NCI-H2171 treated with DMSO at 0.1 percent for 48 hours (cell line): ENCODE data around the gene SPAST.
"Not testable (repeated sequence)": the region's sequence is repeated elsewhere in the genome, so short reads cannot be mapped to it uniquely, and the experiment has no call there.

Experiments used
- DNase-seq: peaks from one replicate; lab custom pipeline; 2025; lab: John Stamatoyannopoulos, UW

Gene SPAST

DNA sequence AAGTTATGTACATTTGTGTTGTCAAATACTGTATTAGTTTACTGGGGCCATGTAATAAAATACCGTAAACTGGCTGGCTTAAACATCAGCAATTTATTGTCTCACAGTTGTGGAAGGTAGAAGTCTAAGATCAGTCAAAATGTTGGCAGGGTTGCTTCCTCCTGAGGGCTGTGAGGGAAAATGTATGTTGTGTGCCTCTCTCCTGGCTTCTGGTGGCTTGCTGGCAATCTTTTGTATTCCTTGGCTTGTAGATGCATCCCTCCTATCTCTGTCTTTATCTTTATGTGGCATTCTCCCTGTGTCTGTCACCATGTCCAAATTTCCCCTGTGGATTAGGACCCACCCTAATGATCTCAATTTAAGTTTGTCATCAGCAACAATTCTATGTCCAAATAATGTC, 65.3 kb downstream of the SPAST start:
- DNase-seq = no peak

DNA sequence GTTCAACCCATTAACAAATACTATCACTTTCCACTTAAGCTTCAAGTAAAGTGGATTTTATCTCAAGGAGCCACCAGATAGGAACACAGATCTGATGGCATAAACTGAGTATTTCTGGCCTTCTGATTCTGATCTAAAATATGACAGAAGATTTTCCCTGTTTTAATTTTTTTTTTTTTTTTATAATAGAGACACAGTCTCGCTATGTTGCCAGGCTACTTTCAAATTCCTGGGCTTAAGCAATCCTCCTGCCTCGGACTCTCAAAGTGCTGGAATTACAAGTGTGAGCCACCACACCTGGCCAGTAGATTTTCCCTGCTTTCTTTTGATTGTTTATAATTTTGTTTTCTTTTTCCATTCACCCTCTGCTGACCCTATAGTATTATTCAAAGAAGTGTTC, 65.7 kb downstream of the SPAST start:
- DNase-seq = no peak

- DNase-seq = peak; percentile 11
Measured at GRCh38 chr2:32135409-32135808, 72.1 kb downstream of the SPAST start.

DNA sequence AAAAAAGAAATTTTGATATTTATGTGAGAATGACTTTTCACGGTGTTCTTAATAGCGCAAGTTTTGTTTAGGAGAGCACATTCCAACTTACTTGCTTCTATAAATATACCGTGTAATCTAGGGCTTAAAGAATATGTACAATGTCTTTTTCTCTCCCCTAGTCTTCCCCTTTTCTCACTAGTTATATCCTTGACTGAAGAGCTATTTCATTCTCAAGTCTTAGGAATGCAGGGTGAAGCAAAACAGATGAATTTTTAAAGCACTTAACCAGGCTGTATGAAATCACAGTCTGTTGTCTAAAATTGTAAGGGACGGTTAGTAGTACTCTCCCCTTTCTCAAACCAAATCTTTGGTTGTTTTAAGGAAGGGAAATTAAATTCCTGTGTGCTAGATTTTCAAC, 72.7 kb downstream of the SPAST start:
- DNase-seq = no peak

GRCh38 chr2:32151544-32151943, 88.2 kb downstream of the SPAST start:
- DNase-seq = not testable (repeated sequence)

GRCh38 chr2:32159678-32160077, 96.3 kb downstream of the SPAST start:
- no peak for DNase-seq

DNA sequence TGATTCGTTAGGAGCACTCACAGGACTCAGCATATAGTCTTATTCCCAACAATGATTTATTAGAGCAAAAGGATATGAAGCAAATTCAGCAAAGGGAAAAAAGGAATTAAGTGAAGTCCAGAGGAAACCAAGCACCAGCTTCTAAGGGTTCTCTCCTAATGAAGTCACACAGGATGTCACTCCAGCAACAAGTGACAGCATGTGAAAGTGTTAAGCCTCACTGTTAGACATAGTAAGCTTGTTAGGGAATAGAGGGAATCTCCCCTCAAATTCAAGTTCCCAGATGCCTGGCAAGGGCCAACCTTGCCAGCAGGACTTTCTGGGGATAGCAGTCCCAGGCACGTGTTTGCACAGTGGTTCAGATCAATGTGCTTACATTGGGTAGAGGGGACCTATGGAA, 97.9 kb downstream of the SPAST start:
- no peak for DNase-seq

GRCh38 chr2:32164254-32164653, 100.9 kb downstream of the SPAST start:
- not testable (repeated sequence) for DNase-seq

- DNase-seq = peak; percentile 23
Measured at GRCh38 chr2:32165027-32165347, 101.6 kb downstream of the SPAST start.

- no peak for DNase-seq
Measured at GRCh38 chr2:32166115-32166574, 102.8 kb downstream of the SPAST start.

DNA sequence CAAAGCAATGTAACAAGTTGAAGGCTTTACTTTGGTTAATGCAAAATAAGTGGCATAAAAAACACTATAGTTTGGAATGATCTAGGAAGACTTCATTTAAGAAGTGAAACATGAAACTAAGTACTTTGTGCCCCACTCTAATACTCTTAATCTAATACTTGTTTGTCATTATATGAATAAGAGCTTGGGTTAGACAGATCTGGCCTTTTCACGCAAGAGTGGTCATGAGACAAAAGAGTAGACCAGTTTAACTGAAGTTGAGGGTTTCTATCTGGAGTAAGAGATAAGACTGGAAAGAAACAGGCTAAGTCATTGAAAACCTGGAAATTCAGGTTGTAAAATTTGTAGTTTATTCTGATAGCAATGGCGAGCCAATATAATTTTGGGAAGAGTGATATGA, 105.2 kb downstream of the SPAST start:
- DNase-seq = no peak

DNA sequence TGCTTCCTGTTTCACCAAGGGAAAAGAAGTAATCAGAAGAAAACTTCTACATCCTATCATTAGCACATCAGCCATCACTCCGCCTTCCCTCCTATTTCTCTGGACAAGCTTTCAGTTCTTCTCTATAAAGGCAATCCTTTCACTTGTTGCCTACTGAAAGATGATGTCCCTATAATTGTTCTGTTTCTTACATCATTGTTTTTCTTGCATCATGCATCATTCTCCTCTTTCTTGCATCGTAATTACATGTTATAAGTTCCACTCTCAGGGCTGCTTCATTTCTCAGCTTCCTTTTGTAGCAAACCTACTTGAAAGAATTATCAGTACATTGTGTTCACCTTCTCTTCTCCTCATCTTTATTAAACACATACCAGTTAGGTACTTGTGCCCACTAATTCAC, 109.5 kb downstream of the SPAST start:
- DNase-seq = no peak

- no peak for DNase-seq
Measured at GRCh38 chr2:32182667-32183066, 119.3 kb downstream of the SPAST start.

- no peak for DNase-seq
Measured at GRCh38 chr2:32189011-32189410, 125.7 kb downstream of the SPAST start.

DNA sequence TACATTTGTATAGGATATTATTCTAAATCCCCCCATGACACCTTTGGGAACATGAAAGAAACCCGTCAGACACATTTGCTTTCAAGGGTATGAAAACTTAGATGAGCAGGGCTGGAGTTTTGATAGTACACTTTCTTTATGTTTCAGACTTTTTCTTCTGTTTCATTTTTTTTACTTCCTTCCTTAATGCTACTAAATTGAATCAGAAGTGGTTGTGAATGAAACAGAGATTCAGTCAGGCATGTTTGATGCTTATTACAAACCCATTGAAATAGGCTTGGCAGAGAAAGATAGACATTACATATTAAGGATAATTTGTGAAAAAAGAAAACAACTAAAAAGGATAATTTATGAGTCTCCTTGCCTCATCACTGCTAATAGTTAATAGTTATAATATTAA, 129.1 kb downstream of the SPAST start:
- DNase-seq = no peak

- DNase-seq = no peak
Measured at GRCh38 chr2:32200814-32201213, 137.5 kb downstream of the SPAST start.

GRCh38 chr2:32203428-32203827, 140.1 kb downstream of the SPAST start:
- DNase-seq = not testable (repeated sequence)
